BE2C (cell line): ENCODE results near the gene TBC1D32.
"Not testable (repeated sequence)": the region's sequence is repeated elsewhere in the genome, so short reads cannot be mapped to it uniquely, and the experiment has no call there.

Experiments used
- DNase-seq: peaks from one replicate; pipeline ENCODE4 v3.0.0-alpha.2; 2020
- H3K27me3 ChIP-seq: fragments of 250-450 bp; sonication (Bioruptor Pico); 2 replicates; pipeline ENCODE4 v1.5.1; 2020; ENCODE audit warnings: mild to moderate bottlenecking
- H3K36me3 ChIP-seq: fragments of 250-450 bp; sonication (Bioruptor Pico); 2 replicates; pipeline ENCODE4 v1.5.1; 2020; ENCODE audit warnings: mild to moderate bottlenecking
- H3K4me1 ChIP-seq: fragments of 250-450 bp; sonication (Bioruptor Pico); 2 replicates; pipeline ENCODE4 v1.5.1; 2020
- H3K4me3 ChIP-seq: 2 replicates; pipeline ENCODE4 v1.5.1; 2011; ENCODE audit warnings: low read depth, low read length
- H3K9me3 ChIP-seq: fragments of 250-450 bp; sonication (Bioruptor Pico); 2 replicates; pipeline ENCODE4 v1.5.1; 2020
- TF ChIP-seq, protein P1 (sequence below): IDR thresholded peaks from 2 replicates; pipeline ENCODE4 v1.5.1; 2012; ENCODE audit warnings: mild to moderate bottlenecking, low read depth, low read length

The TBC1D32 gene

GRCh38 chr6:121216928-121217327, 117.4 kb downstream of the TBC1D32 start:
- Histone ChIP-seq H3K36me3 (no peaks in the 10 kb centered on the region), H3K27me3 (no peaks in the 10 kb centered on the region), H3K4me3 (no peak overlapping the region), H3K4me1 (no peaks in the 10 kb centered on the region), H3K9me3 (no peaks in the 10 kb centered on the region)
- DNase-seq, result no peak
- TF ChIP-seq, protein P1, sequence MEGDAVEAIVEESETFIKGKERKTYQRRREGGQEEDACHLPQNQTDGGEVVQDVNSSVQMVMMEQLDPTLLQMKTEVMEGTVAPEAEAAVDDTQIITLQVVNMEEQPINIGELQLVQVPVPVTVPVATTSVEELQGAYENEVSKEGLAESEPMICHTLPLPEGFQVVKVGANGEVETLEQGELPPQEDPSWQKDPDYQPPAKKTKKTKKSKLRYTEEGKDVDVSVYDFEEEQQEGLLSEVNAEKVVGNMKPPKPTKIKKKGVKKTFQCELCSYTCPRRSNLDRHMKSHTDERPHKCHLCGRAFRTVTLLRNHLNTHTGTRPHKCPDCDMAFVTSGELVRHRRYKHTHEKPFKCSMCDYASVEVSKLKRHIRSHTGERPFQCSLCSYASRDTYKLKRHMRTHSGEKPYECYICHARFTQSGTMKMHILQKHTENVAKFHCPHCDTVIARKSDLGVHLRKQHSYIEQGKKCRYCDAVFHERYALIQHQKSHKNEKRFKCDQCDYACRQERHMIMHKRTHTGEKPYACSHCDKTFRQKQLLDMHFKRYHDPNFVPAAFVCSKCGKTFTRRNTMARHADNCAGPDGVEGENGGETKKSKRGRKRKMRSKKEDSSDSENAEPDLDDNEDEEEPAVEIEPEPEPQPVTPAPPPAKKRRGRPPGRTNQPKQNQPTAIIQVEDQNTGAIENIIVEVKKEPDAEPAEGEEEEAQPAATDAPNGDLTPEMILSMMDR, result no peak

- not testable (repeated sequence) for DNase-seq, H3K27me3 ChIP-seq, H3K36me3 ChIP-seq, H3K4me3 ChIP-seq, H3K4me1 ChIP-seq, H3K9me3 ChIP-seq
Measured at GRCh38 chr6:121213341-121213740, 120.9 kb downstream of the TBC1D32 start.

DNA sequence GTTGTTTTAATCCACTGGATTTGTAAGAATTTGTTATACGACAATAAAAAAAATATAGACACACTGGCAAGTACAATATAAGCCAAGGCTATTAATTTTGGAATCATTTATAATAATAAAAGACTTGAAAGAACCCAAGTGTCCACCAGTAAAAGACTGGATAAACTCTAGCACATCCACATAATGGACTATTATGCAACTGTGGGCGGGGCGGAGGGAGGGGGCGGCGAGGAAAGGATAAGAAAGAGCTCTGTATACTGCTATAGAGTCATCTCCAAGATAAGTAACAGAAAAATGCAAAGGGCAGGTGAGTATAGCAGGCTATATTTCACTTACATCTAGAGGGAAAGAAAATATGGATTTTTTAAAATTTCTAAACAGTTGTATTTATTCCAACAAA, 123.3 kb downstream of the TBC1D32 start:
- DNase-seq, result no peak
- TF ChIP-seq, protein P1, result no peak
- no peaks in the 10 kb centered on the region for H3K36me3 ChIP-seq

DNA sequence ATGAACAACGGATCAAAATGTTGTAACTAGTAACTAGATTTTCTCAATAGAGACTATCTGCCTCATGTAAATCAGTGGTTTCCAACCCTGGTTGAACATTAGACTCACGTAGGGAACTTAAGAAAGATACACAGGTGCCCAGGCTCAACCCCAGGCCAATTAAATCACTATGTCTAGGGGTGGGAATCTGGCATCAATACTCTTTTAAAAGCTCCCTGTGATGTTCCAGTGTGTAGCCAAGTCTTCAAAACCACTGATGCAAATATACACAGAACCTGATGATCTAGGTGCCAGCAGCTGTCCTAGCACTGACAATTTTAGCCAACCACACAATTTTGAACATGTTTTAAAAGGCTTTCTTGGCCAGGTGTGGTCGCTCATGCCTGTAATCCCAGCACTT, 128.7 kb downstream of the TBC1D32 start:
- DNase-seq, result no peak
- no peaks in the 10 kb centered on the region for H3K4me1 ChIP-seq
- no peaks in the 10 kb centered on the region for H3K9me3 ChIP-seq
- TF ChIP-seq, protein P1, result no peak
- no peaks in the 10 kb centered on the region for H3K27me3 ChIP-seq
- H3K36me3 ChIP-seq, result no peaks in the 10 kb centered on the region
- H3K4me3 ChIP-seq, result no peak overlapping the region

More for the DNA sequence above, 123.3 kb downstream of the TBC1D32 start:
- H3K27me3 ChIP-seq, result no peaks in the 10 kb centered on the region
- no peaks in the 10 kb centered on the region for H3K4me1 ChIP-seq
- no peak overlapping the region for H3K4me3 ChIP-seq
- no peaks in the 10 kb centered on the region for H3K9me3 ChIP-seq

- no peak for DNase-seq
- TF ChIP-seq, protein P1, result no peak
- no peaks in the 10 kb centered on the region for H3K27me3 ChIP-seq
- no peaks in the 10 kb centered on the region for H3K4me1 ChIP-seq
- no peaks in the 10 kb centered on the region for H3K9me3 ChIP-seq
- H3K4me3 ChIP-seq, result no peak overlapping the region
- no peaks in the 10 kb centered on the region for H3K36me3 ChIP-seq
Measured at GRCh38 chr6:121201105-121201504, 133.2 kb downstream of the TBC1D32 start.

- not testable (repeated sequence) for H3K4me1 ChIP-seq, H3K9me3 ChIP-seq, DNase-seq, H3K36me3 ChIP-seq, H3K27me3 ChIP-seq, H3K4me3 ChIP-seq
Measured at GRCh38 chr6:121196042-121196441, 138.2 kb downstream of the TBC1D32 start.

GRCh38 chr6:121190122-121190521, 144.2 kb downstream of the TBC1D32 start:
- H3K36me3 ChIP-seq, result no peaks in the 10 kb centered on the region
- no peak for DNase-seq
- TF ChIP-seq, protein P1, result no peak
- no peak overlapping the region for H3K4me3 ChIP-seq
- no peaks in the 10 kb centered on the region for H3K9me3 ChIP-seq
- H3K4me1 ChIP-seq, result no peaks in the 10 kb centered on the region
- no peaks in the 10 kb centered on the region for H3K27me3 ChIP-seq
